Gastroesophageal sphincter (tissue), 3 donors: ENCODE data around the gene RCAN3.

Experiments used
- CTCF ChIP-seq, 4 experiments: fragments of 200-600 bp in 2 of 4; fragments of 450-650 bp in 2 of 4; sonication (generic) in 1 of 4; IDR thresholded peaks; one replicate each; pipeline ENCODE4 v1.5.1; 2017 to 2019; ENCODE audit warnings: antibody characterized with exemption in 4 of 4, mild to moderate bottlenecking in 2 of 4, moderate library complexity in 2 of 4
- POLR2AphosphoS5 ChIP-seq: sonication (generic); formaldehyde crosslinking; IDR thresholded peaks from one replicate; pipeline ENCODE4 v1.6.1; 2017; ENCODE audit warnings: antibody characterized with exemption

DNA sequence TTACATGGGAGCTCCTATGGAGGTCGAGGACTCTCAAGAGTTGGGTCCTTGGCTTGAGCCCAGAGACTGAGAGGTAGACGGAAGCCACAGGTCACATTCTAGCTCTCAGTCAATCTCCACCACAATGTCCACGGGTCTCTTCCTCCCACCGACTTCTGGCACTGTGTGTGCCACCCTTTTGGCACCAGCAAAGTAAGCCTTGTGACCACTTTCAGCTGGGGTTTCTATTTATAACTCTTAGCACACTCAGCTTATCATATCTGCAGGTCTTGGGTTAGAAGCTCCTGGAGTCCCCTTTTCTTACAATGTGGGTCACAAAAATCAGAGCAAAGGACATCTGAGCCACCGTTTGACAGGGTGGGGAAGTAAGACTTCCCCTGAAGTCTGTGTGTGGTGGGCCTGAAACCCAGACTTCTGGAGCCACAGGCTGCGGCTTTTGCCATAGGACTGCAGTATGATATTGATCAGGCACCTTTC is 81.6 kb downstream of the RCAN3 start:
- TF ChIP-seq CTCF (IDR thresholded peaks at IDR 0.05): no peak
- TF ChIP-seq POLR2AphosphoS5: no peak
